ENCODE results near the gene CGB8. TPM values are rescaled to one million over a fixed set of nuclear protein-coding genes. Genes with fewer than 3 reads are reported as not detected.

Gene CGB8
- total RNA-seq, 1 experiment from 2014 or later = not detected

GRCh38 chr19:49073514-49074378 lies 24.8 kb upstream of the CGB8 start:
- Histone ChIP-seq H3K4me3 (ENCODE audit: insufficient read depth, low read depth, low read length) (no peak overlapping the region), H3K27me3 (ENCODE audit: control insufficient read depth, insufficient read depth, low read length) (peaks cover 46% of the 10 kb centered on the region), H3K36me3 (replicated peaks; ENCODE audit: control insufficient read depth, insufficient read depth, low read length) (no peaks in the 10 kb centered on the region)
- peak; percentile 76 for DNase-seq

GRCh38 chr19:49071860-49072547 lies 23.1 kb upstream of the CGB8 start:
- peak; percentile 98 for DNase-seq
- H3K4me3 ChIP-seq (ENCODE audit: insufficient read depth, low read depth, low read length) = peak overlapping the region; percentile 22
- H3K27me3 ChIP-seq (ENCODE audit: control insufficient read depth, insufficient read depth, low read length) = peaks cover 59% of the 10 kb centered on the region
- H3K36me3 ChIP-seq (replicated peaks; ENCODE audit: control insufficient read depth, insufficient read depth, low read length) = no peaks in the 10 kb centered on the region

GRCh38 chr19:49070416-49070815 lies 21.5 kb upstream of the CGB8 start:
- Histone ChIP-seq H3K27me3 (ENCODE audit: control insufficient read depth, insufficient read depth, low read length) (peaks cover 74% of the 10 kb centered on the region), H3K36me3 (replicated peaks; ENCODE audit: control insufficient read depth, insufficient read depth, low read length) (no peaks in the 10 kb centered on the region), H3K4me3 (ENCODE audit: insufficient read depth, low read depth, low read length) (no peak overlapping the region)
- DNase-seq = no peak

GRCh38 chr19:49069026-49069425 lies 20.1 kb upstream of the CGB8 start:
- DNase-seq = peak; percentile 7
- Histone ChIP-seq H3K27me3 (ENCODE audit: control insufficient read depth, insufficient read depth, low read length) (peaks cover 83% of the 10 kb centered on the region), H3K4me3 (ENCODE audit: insufficient read depth, low read depth, low read length) (no peak overlapping the region), H3K36me3 (replicated peaks; ENCODE audit: control insufficient read depth, insufficient read depth, low read length) (no peaks in the 10 kb centered on the region)

- H3K36me3 ChIP-seq (replicated peaks; ENCODE audit: control insufficient read depth, insufficient read depth, low read length) = no peaks in the 10 kb centered on the region
- no peak for DNase-seq
- peaks cover 70% of the 10 kb centered on the region for H3K27me3 ChIP-seq (ENCODE audit: control insufficient read depth, insufficient read depth, low read length)
Measured at GRCh38 chr19:49067554-49067953, 18.6 kb upstream of the CGB8 start.

GRCh38 chr19:49065905-49066512 lies 17.1 kb upstream of the CGB8 start:
- peaks cover 65% of the 10 kb centered on the region for H3K27me3 ChIP-seq (ENCODE audit: control insufficient read depth, insufficient read depth, low read length)
- DNase-seq = peak; percentile 68
- no peak overlapping the region for H3K4me3 ChIP-seq (ENCODE audit: insufficient read depth, low read depth, low read length)
- H3K36me3 ChIP-seq (replicated peaks; ENCODE audit: control insufficient read depth, insufficient read depth, low read length) = no peaks in the 10 kb centered on the region

More at GRCh38 chr19:49067554-49067953, 18.6 kb upstream of the CGB8 start:
- no peak overlapping the region for H3K4me3 ChIP-seq (ENCODE audit: insufficient read depth, low read depth, low read length)

GRCh38 chr19:49064768-49065611 lies 16.1 kb upstream of the CGB8 start, which contains the start of gene NTF4:
NTF4 (minus strand) TSS chr19:49064818; CDS start chr19:49061997, 2,821 bp downstream.
- DNase-seq = peak; percentile 97
- Histone ChIP-seq H3K4me3 (ENCODE audit: insufficient read depth, low read depth, low read length) (peak within 1 kb of the TSS; percentile 41), H3K27me3 (ENCODE audit: control insufficient read depth, insufficient read depth, low read length) (peaks cover 57% of the 10 kb centered on the region), H3K36me3 (replicated peaks; ENCODE audit: control insufficient read depth, insufficient read depth, low read length) (no peaks in the 10 kb centered on the region)

GRCh38 chr19:49064029-49064629 lies 15.2 kb upstream of the CGB8 start:
- peaks cover 54% of the 10 kb centered on the region for H3K27me3 ChIP-seq (ENCODE audit: control insufficient read depth, insufficient read depth, low read length)

GRCh38 chr19:49061445-49061844 lies 12.5 kb upstream of the CGB8 start:
- H3K27me3 ChIP-seq (ENCODE audit: control insufficient read depth, insufficient read depth, low read length) = peaks cover 59% of the 10 kb centered on the region
- DNase-seq = peak; percentile 43
- H3K36me3 ChIP-seq (replicated peaks; ENCODE audit: control insufficient read depth, insufficient read depth, low read length) = no peaks in the 10 kb centered on the region
- H3K4me3 ChIP-seq (ENCODE audit: insufficient read depth, low read depth, low read length) = no peak overlapping the region

More at GRCh38 chr19:49064029-49064629, 15.2 kb upstream of the CGB8 start:
- Histone ChIP-seq H3K36me3 (replicated peaks; ENCODE audit: control insufficient read depth, insufficient read depth, low read length) (no peaks in the 10 kb centered on the region), H3K4me3 (ENCODE audit: insufficient read depth, low read depth, low read length) (peak overlapping the region; percentile 41; the same call in 1 of the 2 replicates)
- peak; percentile 71 for DNase-seq

- Histone ChIP-seq H3K4me3 (ENCODE audit: insufficient read depth, low read depth, low read length) (no peak overlapping the region), H3K27me3 (ENCODE audit: control insufficient read depth, insufficient read depth, low read length) (peaks cover 59% of the 10 kb centered on the region)
- DNase-seq = no peak
Measured at GRCh38 chr19:49061000-49061399, 12.1 kb upstream of the CGB8 start.

GRCh38 chr19:49059053-49059452 lies 10.1 kb upstream of the CGB8 start:
- H3K27me3 ChIP-seq (ENCODE audit: control insufficient read depth, insufficient read depth, low read length) = peaks cover 55% of the 10 kb centered on the region

More at GRCh38 chr19:49061000-49061399, 12.1 kb upstream of the CGB8 start:
- H3K36me3 ChIP-seq (replicated peaks; ENCODE audit: control insufficient read depth, insufficient read depth, low read length) = no peaks in the 10 kb centered on the region

GRCh38 chr19:49058562-49058961 lies 9.7 kb upstream of the CGB8 start:
- Histone ChIP-seq H3K4me3 (ENCODE audit: insufficient read depth, low read depth, low read length) (no peak overlapping the region), H3K27me3 (ENCODE audit: control insufficient read depth, insufficient read depth, low read length) (peaks cover 53% of the 10 kb centered on the region), H3K36me3 (replicated peaks; ENCODE audit: control insufficient read depth, insufficient read depth, low read length) (no peaks in the 10 kb centered on the region)
- DNase-seq = peak; percentile 74

More at GRCh38 chr19:49059053-49059452, 10.1 kb upstream of the CGB8 start:
- H3K4me3 ChIP-seq (ENCODE audit: insufficient read depth, low read depth, low read length) = no peak overlapping the region
- no peaks in the 10 kb centered on the region for H3K36me3 ChIP-seq (replicated peaks; ENCODE audit: control insufficient read depth, insufficient read depth, low read length)
- DNase-seq = peak; percentile 27

GRCh38 chr19:49057636-49058234 lies 8.8 kb upstream of the CGB8 start, which contains the start of gene CGB7:
CGB7 (minus strand) TSS chr19:49057749; CDS start chr19:49055375, 2,374 bp downstream.
- Histone ChIP-seq H3K4me3 (ENCODE audit: insufficient read depth, low read depth, low read length) (peak within 1 kb of the TSS; percentile 52; the same call in 1 of the 2 replicates), H3K36me3 (replicated peaks; ENCODE audit: control insufficient read depth, insufficient read depth, low read length) (no peaks in the 10 kb centered on the region), H3K27me3 (ENCODE audit: control insufficient read depth, insufficient read depth, low read length) (peaks cover 53% of the 10 kb centered on the region)
- DNase-seq = peak; percentile 95

All from H7 (cell line).